Breast epithelium (tissue), 3 donors: ENCODE data around the gene SVEP1.

Experiments
- CTCF ChIP-seq, 3 donors: fragments of 450-650 bp; IDR thresholded peaks; one replicate each; pipeline ENCODE4 v1.5.1; 2016 to 2017; ENCODE audit warnings: antibody characterized with exemption in 3 of 3, mild to moderate bottlenecking in 3 of 3, moderate library complexity in 3 of 3
- POLR2AphosphoS5 ChIP-seq, 3 donors: sonication (generic); formaldehyde crosslinking; IDR thresholded peaks; one replicate each; pipeline ENCODE4 v1.6.1; 2017; ENCODE audit warnings: antibody characterized with exemption in 3 of 3

GRCh38 chr9:110575169-110575568, 4.4 kb downstream of the SVEP1 start:
- TF ChIP-seq POLR2AphosphoS5 (IDR thresholded peaks at IDR 0.05), result no peak
- TF ChIP-seq CTCF (IDR thresholded peaks at IDR 0.05), result no peak
